ENCODE measurements around the gene RTN4. TPM values are rescaled to one million over a fixed set of nuclear protein-coding genes. Genes with fewer than 3 reads are reported as not detected.

RTN4 gene
- total RNA-seq, 1 donor from 2014 or later = 174 TPM

DNA sequence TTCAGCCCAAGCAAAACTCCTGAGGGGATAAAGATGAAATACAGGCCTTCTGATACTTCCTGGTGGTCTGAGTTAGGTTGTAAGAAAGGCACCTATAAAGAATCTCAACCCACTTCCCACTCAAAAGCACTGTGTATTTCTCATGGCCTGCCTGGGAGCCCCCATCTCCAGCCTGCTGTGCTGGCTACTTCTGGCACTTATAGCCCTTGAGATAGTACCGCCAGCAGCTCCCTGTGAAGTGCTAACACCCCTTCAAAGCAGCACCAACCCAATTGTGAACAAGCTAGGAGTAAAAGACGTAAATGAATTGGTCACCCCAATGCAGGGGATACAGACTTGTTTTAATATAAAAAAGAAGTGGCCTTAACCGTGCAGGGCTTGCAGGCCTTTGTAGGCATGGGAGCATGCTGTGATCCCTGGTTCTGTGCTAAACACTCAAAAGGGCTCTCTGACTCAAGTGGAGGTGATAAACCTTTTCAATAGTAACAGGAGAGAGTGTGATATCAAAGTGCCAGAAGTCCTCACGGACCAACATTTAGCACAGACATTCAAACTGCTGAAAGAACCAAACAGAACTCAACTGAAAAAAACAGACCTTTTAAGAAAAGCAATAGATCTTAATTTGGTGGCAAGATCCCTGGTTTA lies 80.8 kb downstream of the RTN4 start:
- TF ChIP-seq POLR2A (IDR thresholded peaks at IDR 0.05) (no peak), CTCF (IDR thresholded peaks at IDR 0.05) (no peak), POLR2AphosphoS5 (IDR thresholded peaks at IDR 0.05; ENCODE audit: insufficient read depth in 1 of 2, low read depth in 1 of 2) (no peak)
- no peaks in the 10 kb centered on the region for H3K36me3 ChIP-seq

GRCh38 chr2:54968561-54969218 lies 81.6 kb downstream of the RTN4 start:
- Histone ChIP-seq H3K27me3 (no peaks in the 10 kb centered on the region), H3K4me3 (no peak overlapping the region), H3K36me3 (no peaks in the 10 kb centered on the region), H3K27ac (no peak overlapping the region), H3K9me3 (no peaks in the 10 kb centered on the region), H3K4me1 (peaks cover 28% of the 10 kb centered on the region)
- DNase-seq (ENCODE audit: extremely low spot score in 2 of 2) = no peak
- intact Hi-C loops (cut with DNase I) = no loop called here
- TF ChIP-seq POLR2AphosphoS5 (IDR thresholded peaks at IDR 0.05; ENCODE audit: insufficient read depth in 1 of 2, low read depth in 1 of 2) = no peak
- no peak for TF ChIP-seq CTCF (IDR thresholded peaks at IDR 0.05)
- no peak for TF ChIP-seq POLR2A (IDR thresholded peaks at IDR 0.05)

More for the DNA sequence above, 80.8 kb downstream of the RTN4 start:
- H3K27me3 ChIP-seq = no peaks in the 10 kb centered on the region
- intact Hi-C loops (cut with DNase I) = no loop called here
- H3K27ac ChIP-seq = no peak overlapping the region
- peaks cover 32% of the 10 kb centered on the region for H3K4me1 ChIP-seq
- no peak overlapping the region for H3K4me3 ChIP-seq
- DNase-seq (ENCODE audit: extremely low spot score in 2 of 2) = no peak
- no peaks in the 10 kb centered on the region for H3K9me3 ChIP-seq

- H3K27ac ChIP-seq = no peak overlapping the region
- H3K27me3 ChIP-seq = no peaks in the 10 kb centered on the region
- H3K9me3 ChIP-seq = no peaks in the 10 kb centered on the region
- H3K4me3 ChIP-seq = no peak overlapping the region
- no peak for DNase-seq (ENCODE audit: extremely low spot score in 2 of 2)
- H3K4me1 ChIP-seq = peaks cover 20% of the 10 kb centered on the region
- H3K36me3 ChIP-seq = no peaks in the 10 kb centered on the region
- intact Hi-C loops (cut with DNase I) = no loop called here
- no peak for TF ChIP-seq CTCF (IDR thresholded peaks at IDR 0.05)
- TF ChIP-seq POLR2AphosphoS5 (IDR thresholded peaks at IDR 0.05; ENCODE audit: insufficient read depth in 1 of 2, low read depth in 1 of 2) = no peak
- no peak for TF ChIP-seq POLR2A (IDR thresholded peaks at IDR 0.05)
These were observed 82.4 kb downstream of the RTN4 start for GRCh38 chr2:54967759-54968365.

- no peak for DNase-seq (ENCODE audit: extremely low spot score in 2 of 2)
- no peak for TF ChIP-seq POLR2AphosphoS5 (IDR thresholded peaks at IDR 0.05; ENCODE audit: insufficient read depth in 1 of 2, low read depth in 1 of 2)
- TF ChIP-seq POLR2A (IDR thresholded peaks at IDR 0.05) = no peak
- TF ChIP-seq CTCF (IDR thresholded peaks at IDR 0.05) = no peak
- Histone ChIP-seq H3K9me3 (no peaks in the 10 kb centered on the region), H3K27me3 (no peaks in the 10 kb centered on the region), H3K36me3 (no peaks in the 10 kb centered on the region), H3K4me3 (no peak overlapping the region), H3K27ac (no peak overlapping the region), H3K4me1 (peaks cover 16% of the 10 kb centered on the region)
- intact Hi-C loops (cut with DNase I) = no loop called here
These were observed 83.0 kb downstream of the RTN4 start for GRCh38 chr2:54967269-54967668.

DNA sequence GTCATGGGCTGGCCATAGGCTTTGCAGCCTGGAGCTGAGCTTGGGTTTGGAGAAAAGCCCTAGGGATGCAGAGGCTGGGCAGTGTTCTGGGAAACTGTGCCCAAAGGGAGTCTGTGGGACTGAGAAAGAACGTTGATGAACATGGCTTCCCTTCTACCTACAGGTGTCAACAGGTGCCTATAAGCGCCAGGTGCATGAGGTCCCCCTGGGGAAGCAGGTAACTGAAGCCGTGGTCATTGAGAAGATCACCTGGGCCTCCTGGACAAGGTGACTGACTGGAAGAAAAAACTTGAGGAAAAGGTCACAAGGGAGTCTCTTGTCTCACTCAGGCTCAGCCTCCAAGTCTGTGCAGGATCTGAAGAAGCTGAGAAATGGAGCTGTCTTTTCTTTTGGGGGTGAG lies 83.4 kb downstream of the RTN4 start:
- TF ChIP-seq POLR2AphosphoS5 (IDR thresholded peaks at IDR 0.05; ENCODE audit: insufficient read depth in 1 of 2, low read depth in 1 of 2) (no peak), CTCF (IDR thresholded peaks at IDR 0.05) (no peak), POLR2A (IDR thresholded peaks at IDR 0.05) (no peak)
- no peak overlapping the region for H3K4me3 ChIP-seq
- no peaks in the 10 kb centered on the region for H3K9me3 ChIP-seq
- H3K4me1 ChIP-seq = peaks cover 16% of the 10 kb centered on the region
- no peaks in the 10 kb centered on the region for H3K36me3 ChIP-seq
- H3K27ac ChIP-seq = no peak overlapping the region
- no peaks in the 10 kb centered on the region for H3K27me3 ChIP-seq
- intact Hi-C loops (cut with DNase I) = no loop called here
- no peak for DNase-seq (ENCODE audit: extremely low spot score in 2 of 2)
